NCI-H1694 treated with DMSO at 0.1 percent for 48 hours (cell line): Measurements from ENCODE around the gene MAOB.

Source experiments
- DNase-seq: peaks from one replicate; lab custom pipeline; 2025; lab: John Stamatoyannopoulos, UW

MAOB gene

DNA sequence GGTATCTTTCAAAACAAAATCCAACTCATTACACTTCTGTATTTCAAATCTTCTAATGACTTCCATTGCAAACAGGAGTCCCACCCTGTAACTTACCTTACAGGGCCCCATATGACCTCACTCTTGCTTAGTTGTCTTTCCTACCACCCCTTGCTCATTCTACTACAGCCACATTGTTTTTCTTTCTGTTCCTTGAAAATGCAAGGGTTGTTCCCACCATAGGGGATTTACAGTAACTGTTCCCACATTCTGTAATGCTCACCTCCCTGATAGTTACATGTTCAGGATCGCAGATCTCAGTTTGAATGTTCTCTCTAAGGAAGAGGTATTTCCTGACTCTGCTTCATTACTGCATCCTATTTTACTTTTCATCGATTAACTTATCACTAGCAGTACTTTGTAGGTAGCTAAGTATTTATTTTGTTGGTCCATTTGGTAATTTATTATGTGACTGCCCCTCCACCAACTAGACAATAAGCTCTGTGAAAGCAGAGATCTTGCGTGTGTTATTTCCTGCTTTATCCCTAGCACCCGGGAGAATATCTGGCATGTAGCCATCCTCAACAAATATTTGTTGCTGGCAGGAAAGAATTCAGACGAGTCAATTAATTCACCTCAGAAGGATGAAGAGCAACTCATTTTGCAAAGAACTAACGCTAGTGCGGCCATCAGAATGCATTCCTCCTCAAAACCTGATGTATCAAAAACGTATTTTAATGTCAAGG lies 21.4 kb downstream of the MAOB start:
- no peak for DNase-seq

DNA sequence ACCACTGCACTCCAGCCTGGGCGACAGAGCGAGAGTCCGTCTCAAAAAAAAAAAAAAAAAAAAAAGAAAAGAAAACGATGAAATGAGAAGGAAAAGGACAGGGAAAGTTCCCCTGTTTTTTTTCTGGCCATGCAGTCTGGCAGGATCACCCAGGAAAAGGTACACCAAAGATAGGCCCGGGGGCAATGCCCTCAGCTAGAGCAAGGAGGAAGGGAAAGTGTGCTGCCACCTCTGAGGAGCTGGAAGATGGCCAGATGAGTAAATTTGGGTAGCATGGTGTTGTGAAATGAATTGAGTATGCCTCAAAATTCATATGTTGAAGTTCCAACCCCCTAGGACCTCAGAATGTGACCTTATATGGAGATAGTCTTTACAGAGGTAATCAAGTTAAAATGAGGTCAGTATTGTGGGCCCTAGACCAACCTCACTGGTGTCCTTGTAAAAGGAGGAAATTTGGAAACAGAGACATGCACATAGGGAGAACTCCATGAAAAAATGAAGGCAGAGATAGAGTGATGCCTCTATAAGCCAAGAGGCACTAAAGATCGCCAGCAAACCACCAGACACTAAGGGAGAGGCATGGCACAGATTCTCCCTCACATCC lies 28.9 kb downstream of the MAOB start:
- DNase-seq: no peak

DNA sequence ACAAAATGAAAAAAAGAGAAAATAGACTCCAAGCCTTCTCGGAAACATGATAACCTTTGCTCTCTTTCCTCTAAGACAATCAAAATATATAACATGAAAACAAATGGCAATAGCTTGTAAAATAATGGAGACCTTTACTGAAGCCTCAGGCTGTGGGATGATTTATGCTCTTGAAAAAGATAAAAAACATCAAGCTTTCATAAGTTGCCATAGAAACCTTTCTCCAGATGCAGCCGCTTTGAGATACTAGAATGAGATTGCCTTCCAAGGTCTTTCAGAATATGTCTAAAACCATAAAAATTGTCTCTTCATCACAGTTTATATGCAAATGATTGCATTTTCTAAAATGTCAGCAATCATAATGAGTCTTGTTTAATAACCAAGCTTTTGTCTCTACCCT lies 31.6 kb downstream of the MAOB start:
- DNase-seq: no peak

DNA sequence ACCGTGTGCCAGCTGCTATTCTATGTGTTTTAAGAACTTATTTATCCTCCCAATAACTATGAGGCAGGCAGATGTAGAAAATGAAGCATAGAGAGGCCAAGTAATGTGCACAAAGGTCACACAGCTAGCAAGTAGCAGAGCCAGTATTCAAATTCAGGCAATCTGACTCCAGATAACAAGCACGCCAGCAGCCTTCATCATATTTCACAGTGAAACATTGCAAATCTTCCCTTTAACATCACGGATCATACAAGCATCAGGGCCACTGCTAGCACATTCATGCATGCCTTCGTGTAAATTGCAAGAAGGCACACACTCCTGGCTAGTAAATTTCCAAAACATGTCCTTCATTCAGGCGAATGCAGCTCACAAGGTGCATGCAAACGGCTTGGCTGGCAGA lies 33.1 kb downstream of the MAOB start:
- DNase-seq: no peak

DNA sequence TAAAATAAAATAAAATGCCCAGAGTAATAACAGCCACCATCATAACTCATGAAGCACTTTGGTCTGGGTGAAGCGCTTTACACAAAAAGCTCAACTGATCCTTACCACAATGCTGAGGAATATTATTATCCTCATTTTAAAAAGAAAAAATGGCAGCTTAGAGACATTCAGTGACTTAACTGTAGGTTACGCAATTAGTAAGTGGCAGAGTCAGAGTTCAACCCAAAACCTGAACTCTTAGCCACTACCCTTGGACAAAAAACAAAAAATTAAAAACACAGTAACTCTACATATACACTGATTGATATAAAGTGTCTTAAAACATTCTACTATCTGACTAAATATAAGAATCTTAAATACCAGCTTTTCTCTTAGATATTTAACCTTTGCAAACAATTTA lies 34.9 kb downstream of the MAOB start:
- no peak for DNase-seq

DNA sequence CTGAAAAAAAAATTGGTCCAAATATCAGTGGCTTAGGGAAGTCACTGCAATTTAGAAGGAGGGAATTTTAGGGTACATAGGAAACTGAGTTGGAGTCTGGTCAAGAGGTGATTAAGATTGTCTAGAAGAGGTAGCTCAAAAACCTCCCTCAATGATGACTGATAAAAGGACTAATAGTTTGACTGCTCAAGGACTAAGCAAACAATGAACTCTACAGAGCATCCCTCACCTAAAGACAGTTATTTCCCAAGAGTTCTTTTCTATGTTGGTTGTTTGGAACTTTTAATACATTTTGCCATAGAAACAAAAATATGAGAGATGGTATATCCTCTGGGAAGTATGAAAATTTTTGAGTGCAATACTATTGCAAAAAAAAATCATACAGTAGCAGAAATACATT lies 35.7 kb downstream of the MAOB start:
- DNase-seq: no peak

DNA sequence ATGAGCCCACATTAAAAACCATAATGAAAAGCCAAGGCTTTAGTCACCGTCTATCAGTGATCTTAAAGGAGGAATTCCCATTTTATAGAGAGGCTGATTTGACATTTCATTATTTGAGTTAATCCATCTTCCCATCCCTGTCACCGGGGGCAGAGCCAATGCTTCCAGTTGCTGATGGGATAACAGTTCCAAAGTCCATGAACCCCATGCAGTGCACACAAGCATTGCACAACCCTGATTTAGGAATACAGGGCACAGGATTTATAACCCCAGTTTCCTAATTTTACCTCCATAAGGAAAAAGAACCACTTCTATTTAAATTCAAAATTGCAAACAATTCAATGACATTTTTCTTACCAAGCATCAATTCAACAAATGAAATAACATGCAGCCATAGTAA lies 36.5 kb downstream of the MAOB start:
- no peak for DNase-seq

DNA sequence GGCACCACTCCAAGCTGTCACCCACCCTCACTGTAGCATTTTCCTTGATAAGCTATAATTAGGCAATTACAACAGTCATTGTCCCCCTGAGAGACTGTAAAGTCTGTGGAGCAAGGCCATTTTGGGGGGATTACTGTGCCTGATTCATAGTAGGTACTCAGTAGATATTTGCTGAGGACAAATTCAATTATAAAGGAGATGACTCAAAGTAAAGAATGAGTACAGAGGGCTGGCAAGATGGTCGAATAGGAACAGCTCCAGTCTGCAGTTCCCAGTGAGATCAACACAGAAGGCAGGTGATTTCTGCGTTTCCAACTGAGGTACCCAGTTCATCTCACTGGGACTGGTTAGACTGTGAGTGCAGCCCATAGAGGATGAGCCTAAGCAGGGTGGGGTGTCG lies 42.0 kb downstream of the MAOB start:
- DNase-seq: no peak

DNA sequence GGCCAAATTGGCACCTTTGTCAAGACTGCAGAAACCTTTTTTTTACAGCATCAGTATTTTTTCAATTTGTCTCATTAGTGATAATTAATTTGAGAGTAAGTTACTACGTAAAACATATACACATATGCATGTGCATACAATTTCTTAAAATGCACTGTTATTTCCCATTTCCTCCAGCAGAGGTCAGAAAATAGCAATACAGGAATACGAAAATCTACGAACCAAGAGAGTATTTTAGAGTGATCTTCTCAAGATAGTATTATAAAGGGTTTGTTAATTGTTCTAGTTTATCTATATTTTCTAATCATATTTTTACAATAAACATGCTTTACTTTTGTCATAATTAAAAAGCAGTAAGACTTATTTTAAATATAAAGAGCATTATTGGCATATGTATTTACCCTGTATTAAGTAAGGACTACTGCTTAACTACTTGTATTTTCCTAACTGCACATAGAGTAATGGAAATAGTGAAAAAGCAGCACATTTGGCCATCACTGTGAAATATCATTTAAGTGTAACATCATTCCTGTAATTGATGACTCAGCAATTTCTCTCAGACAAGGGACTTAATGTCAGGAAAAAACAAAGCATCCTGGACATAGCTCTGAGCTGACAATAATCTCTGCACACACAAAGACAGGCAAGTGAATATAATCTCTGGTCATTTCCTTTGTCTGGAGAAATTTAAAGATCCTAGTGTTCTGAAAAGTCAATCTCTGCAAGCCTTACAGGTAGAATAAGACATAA lies 45.6 kb downstream of the MAOB start:
- DNase-seq: no peak

DNA sequence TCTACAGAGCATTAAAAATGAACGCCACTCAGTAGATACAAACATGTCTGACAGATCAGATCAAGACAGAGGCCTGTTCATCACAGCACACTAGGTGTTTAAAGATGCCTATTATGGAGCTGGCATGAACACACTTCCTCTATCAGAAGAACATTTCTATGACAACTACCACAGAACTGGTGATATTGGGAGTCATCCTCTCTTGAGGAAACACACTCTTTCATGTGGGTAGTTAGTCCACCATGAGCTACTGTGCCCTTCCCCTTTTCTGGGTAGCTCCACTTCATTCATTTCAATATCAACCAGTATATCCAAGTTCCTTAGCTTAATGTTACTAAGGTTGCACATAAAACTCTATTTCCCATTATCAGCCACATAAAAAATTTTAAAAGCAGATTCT lies 46.7 kb downstream of the MAOB start:
- no peak for DNase-seq

DNA sequence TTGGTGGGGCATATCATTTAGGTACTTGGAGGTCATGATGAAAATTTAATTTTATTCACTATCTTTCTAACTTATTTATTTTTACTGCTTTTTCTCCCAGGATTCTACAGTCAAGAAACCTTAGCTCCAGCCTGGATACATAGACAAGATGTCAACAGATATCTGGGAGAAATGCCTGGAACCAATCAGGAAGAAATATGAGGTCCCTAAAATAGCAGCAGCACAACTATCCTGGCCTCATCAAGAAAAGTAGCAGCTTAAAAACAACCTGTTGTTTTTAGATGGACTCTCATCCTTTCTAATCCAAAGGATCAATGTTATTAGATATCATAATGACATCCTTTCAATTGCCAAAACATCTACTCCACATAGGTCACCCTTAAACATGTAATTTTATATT lies 54.5 kb downstream of the MAOB start:
- DNase-seq: no peak

DNA sequence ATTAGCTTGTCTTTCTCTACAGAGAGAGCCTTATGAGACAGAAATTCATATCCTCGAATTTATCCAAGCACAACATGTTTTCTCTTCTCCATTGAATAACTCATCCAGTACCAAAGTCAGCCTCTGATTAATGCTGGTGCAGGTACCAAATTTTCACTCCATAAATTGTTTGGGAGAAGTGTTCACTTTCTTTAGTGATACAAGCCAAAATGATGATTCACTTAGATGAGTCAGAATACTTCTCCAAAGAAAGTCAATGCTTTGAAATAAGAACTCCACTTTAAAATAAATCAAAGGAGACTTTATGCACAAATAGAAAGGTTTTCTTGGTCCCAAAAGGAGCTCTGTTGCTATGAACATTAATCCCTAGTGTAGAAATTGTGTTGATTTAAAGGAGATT lies 60.2 kb downstream of the MAOB start:
- DNase-seq: no peak

DNA sequence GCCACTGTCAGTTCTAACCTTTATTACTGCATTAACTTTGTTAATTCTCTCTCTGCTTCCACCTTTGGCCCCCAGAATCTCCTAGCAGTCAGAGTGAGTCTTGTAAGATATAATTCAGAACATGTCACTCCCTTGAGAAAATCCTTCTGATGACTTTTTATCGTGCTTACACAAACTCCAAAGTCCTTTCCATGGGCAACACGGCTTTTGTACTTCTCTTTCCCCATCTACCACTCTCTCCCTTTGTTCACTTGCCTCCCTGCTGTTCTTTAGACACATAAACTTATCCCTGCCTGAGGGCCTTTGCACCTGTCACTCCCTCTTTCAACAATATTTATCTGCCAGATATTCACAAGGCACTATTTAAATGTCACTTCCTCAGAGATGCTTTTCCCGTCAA lies 64.8 kb downstream of the MAOB start:
- no peak for DNase-seq

DNA sequence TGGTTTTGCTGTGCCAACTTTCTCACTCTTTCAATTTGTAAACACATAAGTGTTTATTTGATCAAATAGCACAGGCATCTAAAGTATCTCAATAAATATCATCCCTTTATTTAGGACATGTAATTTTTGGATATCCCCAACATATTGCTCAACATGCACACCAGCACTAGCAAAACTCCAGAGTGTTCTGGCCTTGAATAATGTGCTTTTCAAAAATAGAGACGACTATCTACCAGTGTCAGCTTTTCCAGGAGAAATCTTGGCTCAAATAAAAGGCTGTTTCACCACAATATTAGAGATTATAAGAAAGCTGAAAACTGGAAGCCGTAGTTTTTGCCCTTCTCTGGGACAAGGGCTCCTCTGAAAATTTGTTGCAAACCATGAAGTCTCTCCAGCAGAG lies 67.0 kb downstream of the MAOB start:
- no peak for DNase-seq

DNA sequence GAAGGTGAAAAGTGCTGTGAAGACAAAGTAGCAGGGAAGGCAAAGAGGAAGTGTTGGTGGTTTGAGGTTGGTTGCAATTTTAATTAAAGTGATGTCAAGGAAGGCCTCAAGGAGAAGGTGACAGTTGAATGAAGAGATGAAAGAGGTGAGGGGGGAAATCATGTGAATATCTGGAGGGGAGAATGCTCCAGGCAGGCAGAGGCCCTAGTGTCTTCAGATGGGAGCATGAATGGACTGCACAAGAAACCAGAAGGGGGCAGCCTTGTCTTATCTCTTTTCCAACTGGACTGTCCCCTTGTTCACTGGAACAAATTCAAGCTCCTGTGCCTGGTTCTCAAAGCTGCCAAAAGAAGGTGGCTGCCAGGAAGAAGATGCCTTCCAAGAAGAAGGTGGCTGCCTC lies 68.4 kb downstream of the MAOB start:
- DNase-seq: no peak

DNA sequence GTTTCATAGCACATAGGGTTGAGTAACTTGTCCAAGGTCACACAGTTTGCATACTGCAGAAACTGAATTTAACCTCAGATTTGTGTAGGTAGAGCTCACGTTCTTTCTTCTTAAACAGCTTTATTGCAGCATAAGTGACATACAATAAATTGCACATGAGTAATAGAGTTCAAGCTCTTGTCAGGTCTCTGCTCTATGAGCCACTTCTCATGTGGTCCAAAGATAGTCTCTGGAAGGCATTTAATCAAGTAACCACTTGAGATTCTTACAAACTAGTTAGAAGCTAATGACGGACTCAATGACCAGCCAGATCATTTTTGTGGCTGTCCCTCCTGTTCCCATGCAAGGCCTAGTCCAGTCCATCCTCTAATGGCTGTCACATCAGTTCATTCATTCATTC lies 68.9 kb downstream of the MAOB start:
- no peak for DNase-seq

DNA sequence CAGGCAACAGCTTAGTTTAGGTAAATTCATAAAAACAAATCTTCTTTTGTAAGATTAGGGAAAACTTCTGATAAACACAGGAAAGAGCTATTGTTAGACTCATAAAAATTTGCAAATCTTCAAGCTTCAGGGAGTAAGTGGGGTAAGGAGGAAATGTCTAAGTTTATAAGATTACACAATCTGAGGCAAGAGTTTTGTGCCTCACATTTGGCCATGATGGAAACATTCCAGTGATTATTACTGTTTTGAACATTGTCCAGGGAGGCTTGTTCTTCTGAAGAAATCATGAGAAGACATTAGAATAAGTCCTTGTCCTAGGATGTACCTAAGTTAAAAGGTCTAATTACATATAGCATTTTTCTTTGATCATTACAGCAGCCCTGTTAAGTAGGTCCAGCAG lies 72.8 kb downstream of the MAOB start:
- no peak for DNase-seq

DNA sequence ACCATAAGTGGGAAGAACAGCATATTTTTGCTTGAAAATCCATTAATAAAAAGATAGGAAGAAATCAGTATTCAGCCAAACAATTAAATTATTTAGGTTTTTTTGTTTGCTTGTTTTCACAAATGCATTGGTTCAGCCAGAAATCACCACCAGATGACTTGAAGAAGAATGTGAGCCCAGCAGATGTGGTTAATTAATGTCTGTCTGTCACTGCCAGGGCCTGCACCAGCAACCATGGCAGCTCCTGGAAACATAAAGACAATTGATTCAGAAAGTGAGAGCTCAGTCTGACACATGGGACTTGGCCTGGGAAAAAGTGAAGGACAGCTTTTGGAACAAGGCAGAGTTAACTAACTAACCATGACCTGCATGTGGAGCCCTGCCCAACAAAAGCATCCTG lies 74.0 kb downstream of the MAOB start:
- no peak for DNase-seq

DNA sequence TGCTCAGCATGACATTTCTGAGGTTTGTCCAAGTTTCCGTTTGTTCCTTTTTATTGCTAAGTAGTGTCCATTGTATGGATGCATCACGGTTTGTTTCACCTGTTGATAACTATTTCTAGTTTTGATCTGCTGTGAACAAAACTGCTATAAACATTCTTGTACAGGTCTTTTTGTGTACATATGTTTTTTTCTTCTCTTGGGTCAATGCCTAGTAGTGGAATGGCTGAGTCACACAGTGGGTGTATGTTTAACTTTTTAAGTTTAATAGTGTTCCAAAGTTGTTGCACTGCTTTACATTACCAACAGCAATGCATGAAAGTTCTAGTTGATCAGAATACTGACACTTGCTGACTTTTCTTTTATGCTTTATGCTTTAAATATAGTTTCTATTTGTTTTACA lies 76.7 kb downstream of the MAOB start:
- DNase-seq: no peak

DNA sequence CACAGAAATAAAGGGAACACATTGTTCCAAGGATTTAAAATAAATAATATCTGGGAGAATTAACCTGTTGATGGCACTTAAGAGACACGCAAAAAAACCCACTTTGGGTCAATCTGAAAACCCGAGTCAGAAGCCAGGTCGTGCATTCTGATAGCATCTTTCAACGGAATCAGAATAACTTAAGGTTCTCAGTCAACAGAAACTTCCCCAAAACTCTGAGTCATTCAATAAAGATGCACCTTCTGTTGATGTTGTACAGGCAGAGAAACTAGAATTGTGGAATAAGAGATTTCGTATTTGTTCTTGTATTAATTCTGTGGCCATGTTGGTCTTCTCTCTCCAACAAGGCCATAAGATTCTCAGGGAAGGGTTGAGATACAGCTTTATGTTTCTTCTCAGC lies 78.2 kb downstream of the MAOB start:
- DNase-seq: no peak

DNA sequence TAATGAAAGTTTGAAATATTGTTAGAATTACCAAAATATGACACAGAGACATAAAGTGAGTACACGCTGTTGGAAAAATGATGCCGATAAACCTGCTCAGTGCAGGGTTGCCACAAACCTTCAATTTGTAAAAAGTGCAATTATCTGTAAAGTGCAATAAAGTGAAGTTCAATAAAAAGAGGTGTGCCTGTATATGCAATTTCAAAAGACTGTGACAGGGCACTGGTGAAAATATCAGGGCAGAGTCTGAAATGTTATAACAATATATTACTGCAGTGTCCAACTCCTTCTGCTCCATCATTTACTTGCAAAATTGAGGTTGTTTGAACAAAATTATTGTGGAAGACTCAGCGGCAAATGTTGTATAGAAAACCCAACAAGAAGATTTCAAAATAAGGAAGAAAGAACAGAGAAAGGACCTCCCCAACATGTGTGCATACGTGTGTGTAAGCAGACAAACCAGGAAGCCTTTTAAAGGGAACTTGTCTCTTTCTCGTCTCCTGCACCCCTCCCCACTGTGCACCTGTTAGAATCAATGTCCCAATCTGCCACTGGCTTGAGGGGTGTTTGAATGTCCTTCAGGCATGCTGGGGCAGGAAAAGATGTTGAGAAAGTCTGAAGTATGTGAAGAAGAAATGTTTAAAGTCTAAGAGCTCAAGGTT lies 96.2 kb downstream of the MAOB start:
- DNase-seq: no peak

DNA sequence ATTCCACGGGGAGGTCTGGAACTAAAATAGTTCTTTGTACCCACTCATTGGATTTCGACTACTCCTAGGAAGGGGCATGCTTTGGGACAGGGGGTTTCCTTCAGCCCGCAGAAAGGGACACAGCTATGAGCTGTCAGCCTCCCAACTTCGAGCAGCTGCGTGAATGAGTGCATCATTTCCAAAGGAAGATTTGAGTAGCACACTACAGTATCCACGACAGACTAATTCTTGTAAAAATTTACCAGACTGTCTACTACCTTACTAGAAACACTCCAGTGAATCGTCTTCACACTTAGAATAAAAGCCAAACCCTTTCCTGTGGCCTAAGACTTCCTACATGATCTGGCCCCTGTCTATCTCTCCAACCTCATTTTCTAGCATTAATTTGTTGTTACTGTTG lies 124.2 kb downstream of the MAOB start:
- no peak for DNase-seq

DNA sequence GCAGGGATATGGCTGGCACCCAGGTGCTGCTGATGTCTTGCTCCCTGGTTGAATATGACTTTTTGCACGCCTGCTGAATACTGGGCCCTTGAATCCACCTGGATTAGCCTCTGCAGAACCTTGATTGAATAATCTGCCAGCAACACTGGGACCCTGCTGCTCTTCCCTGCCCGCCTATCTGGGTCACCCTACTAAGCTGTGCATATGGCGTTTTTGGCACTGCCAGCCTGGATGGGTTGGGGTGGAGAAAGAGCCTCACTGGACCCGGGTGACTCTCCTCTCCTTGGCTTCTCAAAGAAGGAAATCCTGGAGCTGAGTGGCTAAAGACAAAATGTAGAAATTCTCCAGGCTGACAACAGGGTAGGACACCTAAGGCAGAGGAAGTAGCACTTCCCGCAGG lies 126.2 kb downstream of the MAOB start:
- DNase-seq: no peak
